ENCODE results near the gene TPCN2. TPM values are rescaled to one million over a fixed set of nuclear protein-coding genes. Genes with fewer than 3 reads are reported as not detected.

TPCN2 gene
- total RNA-seq, 1 donor from 2014 or later = 23.7 TPM

DNA sequence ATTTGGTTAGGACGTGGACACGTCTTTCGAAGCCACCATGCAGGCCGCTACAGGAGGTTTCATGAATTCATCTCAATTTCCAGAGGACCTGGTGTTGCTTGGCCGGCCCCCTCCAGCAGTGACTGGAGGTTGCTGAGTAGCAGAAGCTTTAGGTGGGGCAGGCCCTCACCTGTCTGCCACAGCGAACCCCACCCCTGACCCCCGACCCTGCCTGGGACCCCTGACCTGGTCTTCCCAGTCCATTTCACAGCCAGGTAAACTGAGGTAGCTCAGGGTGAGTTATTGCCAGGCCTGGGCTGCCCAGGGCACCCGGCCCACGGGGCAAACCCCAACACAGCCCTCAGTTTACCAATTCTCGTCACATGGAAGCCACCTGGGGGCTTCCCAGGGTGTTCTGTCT lies 67.9 kb downstream of the TPCN2 start:
- Mint-ChIP-seq H3K36me3 (no peaks in the 10 kb centered on the region), H3K27ac (no peak overlapping the region), H3K4me3 (no peak overlapping the region), H3K27me3 (ENCODE audit: low read depth) (no peaks in the 10 kb centered on the region), H3K4me1 (no peaks in the 10 kb centered on the region), H3K9me3 (peaks cover 7% of the 10 kb centered on the region)
- DNase-seq (ENCODE audit: low spot score in 2 of 2, unreplicated experiment in 2 of 2) = no peak
- TF ChIP-seq, protein P1, sequence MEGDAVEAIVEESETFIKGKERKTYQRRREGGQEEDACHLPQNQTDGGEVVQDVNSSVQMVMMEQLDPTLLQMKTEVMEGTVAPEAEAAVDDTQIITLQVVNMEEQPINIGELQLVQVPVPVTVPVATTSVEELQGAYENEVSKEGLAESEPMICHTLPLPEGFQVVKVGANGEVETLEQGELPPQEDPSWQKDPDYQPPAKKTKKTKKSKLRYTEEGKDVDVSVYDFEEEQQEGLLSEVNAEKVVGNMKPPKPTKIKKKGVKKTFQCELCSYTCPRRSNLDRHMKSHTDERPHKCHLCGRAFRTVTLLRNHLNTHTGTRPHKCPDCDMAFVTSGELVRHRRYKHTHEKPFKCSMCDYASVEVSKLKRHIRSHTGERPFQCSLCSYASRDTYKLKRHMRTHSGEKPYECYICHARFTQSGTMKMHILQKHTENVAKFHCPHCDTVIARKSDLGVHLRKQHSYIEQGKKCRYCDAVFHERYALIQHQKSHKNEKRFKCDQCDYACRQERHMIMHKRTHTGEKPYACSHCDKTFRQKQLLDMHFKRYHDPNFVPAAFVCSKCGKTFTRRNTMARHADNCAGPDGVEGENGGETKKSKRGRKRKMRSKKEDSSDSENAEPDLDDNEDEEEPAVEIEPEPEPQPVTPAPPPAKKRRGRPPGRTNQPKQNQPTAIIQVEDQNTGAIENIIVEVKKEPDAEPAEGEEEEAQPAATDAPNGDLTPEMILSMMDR (IDR thresholded peaks at IDR 0.05; ENCODE audit: unreplicated experiment) = no peak

- DNase-seq (ENCODE audit: low spot score in 2 of 2, unreplicated experiment in 2 of 2) = no peak
- TF ChIP-seq, protein P1 (IDR thresholded peaks at IDR 0.05; ENCODE audit: unreplicated experiment) = no peak
- H3K27me3 Mint-ChIP-seq (ENCODE audit: low read depth) = no peaks in the 10 kb centered on the region
- H3K36me3 Mint-ChIP-seq = no peaks in the 10 kb centered on the region
- H3K4me3 Mint-ChIP-seq = no peak overlapping the region
- peaks cover 7% of the 10 kb centered on the region for H3K9me3 Mint-ChIP-seq
- H3K4me1 Mint-ChIP-seq = peaks cover 16% of the 10 kb centered on the region
- no peak overlapping the region for H3K27ac Mint-ChIP-seq
Observed at GRCh38 chr11:69119190-69119589, 70.5 kb downstream of the TPCN2 start.

GRCh38 chr11:69120096-69120875 lies 71.6 kb downstream of the TPCN2 start:
- H3K36me3 Mint-ChIP-seq = no peaks in the 10 kb centered on the region
- H3K27ac Mint-ChIP-seq = no peak overlapping the region
- no peak overlapping the region for H3K4me3 Mint-ChIP-seq

DNA sequence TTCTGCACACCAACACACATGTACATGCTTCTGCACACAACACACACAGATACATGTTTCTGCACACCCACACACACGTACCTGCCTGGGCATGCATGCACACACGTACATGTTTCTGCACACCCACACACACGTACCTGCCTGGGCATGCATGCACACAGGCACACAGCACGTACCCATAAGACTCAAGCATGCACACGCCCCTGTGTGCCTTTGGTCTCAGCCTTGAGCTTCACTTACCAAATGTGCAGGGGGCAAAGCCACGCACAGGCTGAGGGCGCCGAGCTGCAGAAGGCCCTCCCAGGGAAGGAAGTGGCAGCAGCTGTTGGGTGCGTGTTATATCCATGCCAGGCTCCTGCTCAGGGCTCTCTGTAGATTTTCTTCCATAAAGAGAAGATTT lies 72.3 kb downstream of the TPCN2 start:
- TF ChIP-seq, protein P1 (IDR thresholded peaks at IDR 0.05; ENCODE audit: unreplicated experiment) = no peak
- H3K27ac Mint-ChIP-seq = no peak overlapping the region
- DNase-seq (ENCODE audit: low spot score in 2 of 2, unreplicated experiment in 2 of 2) = no peak
- no peaks in the 10 kb centered on the region for H3K36me3 Mint-ChIP-seq
- no peaks in the 10 kb centered on the region for H3K27me3 Mint-ChIP-seq (ENCODE audit: low read depth)
- H3K9me3 Mint-ChIP-seq = peaks cover 7% of the 10 kb centered on the region
- no peak overlapping the region for H3K4me3 Mint-ChIP-seq
- peaks cover 19% of the 10 kb centered on the region for H3K4me1 Mint-ChIP-seq

More at GRCh38 chr11:69120096-69120875, 71.6 kb downstream of the TPCN2 start:
- Mint-ChIP-seq H3K9me3 (peaks cover 7% of the 10 kb centered on the region), H3K27me3 (ENCODE audit: low read depth) (no peaks in the 10 kb centered on the region), H3K4me1 (peaks cover 19% of the 10 kb centered on the region)
- DNase-seq (ENCODE audit: low spot score in 2 of 2, unreplicated experiment in 2 of 2) = no peak
- TF ChIP-seq, protein P1 (IDR thresholded peaks at IDR 0.05; ENCODE audit: unreplicated experiment) = no peak

DNA sequence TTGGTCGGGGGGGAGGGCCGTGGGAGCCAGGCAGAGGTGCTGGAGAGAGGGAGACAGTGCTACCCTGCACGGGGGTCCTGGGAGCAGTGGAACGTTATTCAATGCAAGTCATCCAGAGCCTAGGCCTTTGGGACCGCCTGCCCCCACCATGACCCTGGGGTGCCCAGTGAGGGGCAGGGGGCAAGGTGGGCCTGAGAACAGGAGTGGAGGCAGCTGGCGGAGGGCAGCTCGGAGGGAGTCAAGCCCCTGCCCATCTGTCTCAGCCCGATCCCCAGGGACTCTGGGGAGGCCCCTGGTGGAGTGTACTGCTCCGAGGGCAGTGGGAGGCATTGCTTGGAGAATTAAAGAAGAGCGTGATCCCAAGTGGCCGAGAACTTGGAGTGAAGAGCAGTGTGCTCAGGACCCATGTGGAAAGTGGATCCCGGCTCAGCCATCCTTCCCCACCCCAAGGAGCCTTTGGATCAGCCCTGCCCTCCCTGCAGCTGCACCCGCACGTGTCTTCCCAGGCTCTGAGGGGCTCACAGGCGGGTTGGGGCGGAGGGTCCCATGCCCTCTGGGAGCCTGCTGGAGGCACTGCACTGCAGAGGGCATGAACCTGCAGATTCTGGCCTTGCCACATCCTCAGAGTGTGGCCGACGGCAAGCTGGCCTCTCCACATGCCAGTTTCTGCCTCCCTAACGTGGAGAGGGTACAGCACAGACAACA lies 73.0 kb downstream of the TPCN2 start:
- H3K4me1 Mint-ChIP-seq = peaks cover 19% of the 10 kb centered on the region
- peaks cover 7% of the 10 kb centered on the region for H3K9me3 Mint-ChIP-seq
- TF ChIP-seq, protein P1 (IDR thresholded peaks at IDR 0.05; ENCODE audit: unreplicated experiment) = no peak

More for the DNA sequence above, 73.0 kb downstream of the TPCN2 start:
- H3K27ac Mint-ChIP-seq = peak overlapping the region; percentile 81
- no peak for DNase-seq (ENCODE audit: low spot score in 2 of 2, unreplicated experiment in 2 of 2)
- no peaks in the 10 kb centered on the region for H3K27me3 Mint-ChIP-seq (ENCODE audit: low read depth)
- no peaks in the 10 kb centered on the region for H3K36me3 Mint-ChIP-seq
- H3K4me3 Mint-ChIP-seq = no peak overlapping the region

Measured in mesothelial cell of epicardium (in vitro differentiated cells).